Daoy (cell line): ENCODE data around the gene GAK. TPM values are rescaled to one million over a fixed set of nuclear protein-coding genes. Genes with fewer than 3 reads are reported as not detected.

Experiments
- DNase-seq: peaks from one replicate; pipeline ENCODE4 v3.0.0-alpha.2; 2015; ENCODE audit warnings: low read depth
- total RNA-seq: library from RNA; depleted of rRNA; stranded (reverse); fragments of >200 nt; shearing (Covaris generic); gene quantifications from 2 replicates; pipeline ENCODE4 v1.2.3, GENCODE V29; 2014

GAK gene
- total RNA-seq, 1 experiment from 2014 or later: 71.9 TPM

DNA sequence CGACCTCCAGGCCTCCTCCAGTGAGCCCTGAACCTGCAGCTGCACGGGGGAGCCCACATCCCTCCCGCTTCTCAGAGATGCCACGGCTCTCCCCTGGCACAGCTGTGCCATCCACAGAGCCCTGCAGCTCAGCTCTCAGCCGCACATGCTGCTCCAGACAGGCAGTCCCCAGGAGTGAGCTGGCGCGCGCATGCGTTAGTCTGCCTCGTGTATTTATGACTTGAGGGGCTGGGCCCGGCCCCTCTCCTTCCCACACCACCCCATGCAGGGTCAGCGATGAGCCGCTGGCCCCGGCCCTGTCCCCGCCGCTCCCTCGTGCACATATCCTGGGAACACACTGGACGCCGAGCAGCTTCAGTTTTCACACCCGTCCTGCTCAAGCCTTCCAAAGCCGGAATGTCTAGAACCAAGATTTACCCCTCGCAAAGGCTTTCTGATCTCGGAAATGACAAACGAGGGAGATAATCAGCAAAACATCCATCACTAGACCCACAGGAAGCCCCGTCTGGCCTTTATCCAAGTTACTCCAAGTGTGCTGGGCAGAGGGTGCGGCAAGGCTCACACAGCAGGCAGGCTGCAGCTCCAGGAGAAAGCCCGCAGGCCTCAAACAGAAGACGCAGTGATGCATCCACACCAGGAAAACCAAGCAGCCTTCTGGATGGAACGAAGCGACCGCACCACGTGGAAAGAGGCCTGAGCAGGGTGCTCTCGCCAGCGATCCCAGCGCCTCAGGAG lies 24.3 kb downstream of the GAK start:
- no peak for DNase-seq

DNA sequence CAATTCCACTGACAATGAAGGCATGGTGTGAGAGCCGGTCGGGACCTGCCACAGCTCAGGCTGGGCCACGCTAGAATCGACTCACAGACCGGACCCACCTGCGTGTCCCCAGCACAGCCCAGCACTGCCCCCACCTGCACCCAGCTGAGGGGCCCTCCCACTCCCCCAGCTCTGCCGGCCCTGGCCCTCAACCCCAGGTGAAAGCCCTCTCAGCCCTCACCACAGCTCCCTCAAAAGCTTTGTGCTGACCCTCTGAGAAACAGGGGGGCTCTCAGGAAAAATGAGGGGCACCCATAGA lies 25.1 kb downstream of the GAK start:
- DNase-seq: no peak

DNA sequence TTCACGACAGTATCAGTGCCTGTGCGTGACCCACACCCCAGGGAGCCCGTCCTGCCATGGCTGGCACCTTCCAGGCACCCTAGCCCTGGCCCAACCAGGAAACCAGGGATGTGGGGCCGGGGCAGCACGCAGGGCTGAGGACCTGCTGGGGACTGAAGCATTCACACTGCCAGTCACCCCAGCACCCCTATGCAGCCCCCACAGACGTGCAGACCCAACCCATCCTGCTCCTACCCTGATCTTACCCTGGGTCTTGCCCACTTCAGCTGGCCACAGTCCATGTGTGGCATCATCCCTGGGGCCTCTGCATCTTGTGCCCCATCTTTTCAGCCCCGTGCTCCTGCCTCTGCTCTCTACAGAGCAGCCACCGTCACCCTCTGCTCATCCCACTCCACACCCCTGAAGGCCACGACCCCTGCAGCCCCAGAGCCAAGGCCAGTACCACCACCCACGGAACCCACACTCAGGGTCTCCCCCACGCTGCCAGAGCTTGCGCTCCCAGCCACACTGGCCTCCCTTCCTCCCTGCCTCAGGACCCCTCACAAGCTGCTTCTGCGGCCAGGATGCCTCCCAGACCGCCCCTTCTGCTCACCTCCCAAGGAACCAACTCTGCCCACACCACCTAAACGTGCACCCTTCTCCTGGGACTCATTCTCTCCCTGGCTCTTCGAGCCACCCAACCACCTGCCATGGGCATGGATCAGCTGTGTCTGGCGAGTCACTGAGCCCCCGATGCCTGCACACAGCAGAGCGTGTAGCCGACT lies 25.6 kb downstream of the GAK start:
- no peak for DNase-seq

DNA sequence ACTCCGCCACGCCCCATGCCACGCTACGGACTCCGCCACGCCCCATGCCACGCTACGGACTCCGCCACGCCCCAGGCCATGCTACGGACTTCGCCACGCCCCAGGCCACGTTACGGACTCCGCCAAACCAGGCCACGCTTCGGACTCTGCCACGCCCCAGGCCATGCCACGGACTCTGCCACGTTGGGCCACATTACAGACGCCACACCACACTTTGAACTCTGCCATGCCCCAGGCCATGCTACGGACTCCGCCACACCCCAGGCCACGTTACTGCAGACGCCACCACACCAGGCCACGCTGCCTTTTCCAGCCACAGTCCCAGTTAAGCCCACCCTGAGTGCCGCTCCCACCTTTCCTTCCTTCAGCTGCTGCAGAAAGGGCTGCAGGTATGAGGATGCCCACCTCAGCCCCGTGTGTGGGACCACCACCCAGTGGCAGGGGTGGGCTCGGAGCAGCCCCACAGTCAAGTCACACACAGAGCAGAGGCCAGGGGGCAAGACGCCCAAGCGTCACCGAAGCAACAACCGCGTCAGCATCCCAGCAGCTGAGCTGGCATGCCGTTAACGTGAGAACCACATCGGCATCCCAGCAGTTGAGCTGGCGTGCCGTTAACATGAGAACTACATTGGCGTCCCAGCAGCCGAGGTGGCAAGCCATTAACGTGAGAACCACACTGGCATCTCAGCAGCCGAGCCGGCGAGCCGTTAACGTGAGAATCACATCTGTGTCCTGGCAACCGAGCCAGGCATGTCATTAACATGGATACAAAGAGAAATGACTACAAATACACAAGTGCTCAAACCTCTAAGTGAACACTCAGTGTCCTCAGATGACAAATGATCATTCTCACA lies 26.4 kb downstream of the GAK start:
- DNase-seq: no peak

DNA sequence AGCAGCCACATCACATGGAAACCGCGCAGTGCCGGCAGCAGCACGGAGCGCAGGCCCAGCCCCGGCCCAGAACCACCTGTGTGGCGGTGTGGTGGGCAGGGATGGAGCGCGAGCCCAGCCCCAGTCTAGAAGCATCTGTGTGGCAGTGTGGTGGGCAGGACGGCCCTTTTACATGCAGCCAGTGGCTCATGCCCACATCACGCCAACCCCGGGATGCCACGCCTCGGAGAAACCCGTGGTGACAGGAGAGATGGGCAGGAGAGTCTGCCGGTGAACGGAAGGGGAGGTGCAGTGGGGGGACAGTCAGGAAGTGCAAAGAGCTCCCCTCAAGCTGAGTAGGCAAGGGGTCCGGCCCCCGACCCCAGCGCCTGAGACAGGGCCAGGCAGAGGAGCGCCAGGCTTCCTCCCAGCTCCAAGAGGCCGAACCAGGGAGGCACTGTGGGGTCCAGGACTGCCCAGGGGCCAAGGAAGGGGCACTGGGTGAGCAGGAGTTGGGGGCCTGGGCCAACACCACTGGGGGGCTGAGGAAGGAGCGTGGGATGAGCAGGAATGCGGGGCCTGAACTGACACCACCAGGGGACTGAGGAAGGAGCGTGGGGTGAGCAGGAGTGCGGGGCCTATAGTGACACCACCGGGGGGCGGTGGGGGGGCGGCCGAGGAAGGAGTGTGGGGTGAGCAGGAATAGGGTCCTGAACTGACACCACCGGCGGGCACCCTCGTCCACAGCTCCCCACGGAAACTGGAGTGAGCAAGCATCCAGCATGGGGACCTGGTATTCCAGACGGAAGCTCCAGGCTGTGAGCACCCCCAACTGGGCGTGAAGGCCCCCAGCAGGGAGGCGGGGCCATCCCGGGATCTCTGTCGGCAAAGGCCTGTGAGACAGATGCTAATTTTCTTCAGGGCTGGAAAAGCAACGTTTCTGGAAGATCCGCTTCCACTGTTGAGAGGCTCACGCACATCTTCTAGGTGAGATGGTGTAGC lies 28.8 kb downstream of the GAK start:
- DNase-seq: no peak

DNA sequence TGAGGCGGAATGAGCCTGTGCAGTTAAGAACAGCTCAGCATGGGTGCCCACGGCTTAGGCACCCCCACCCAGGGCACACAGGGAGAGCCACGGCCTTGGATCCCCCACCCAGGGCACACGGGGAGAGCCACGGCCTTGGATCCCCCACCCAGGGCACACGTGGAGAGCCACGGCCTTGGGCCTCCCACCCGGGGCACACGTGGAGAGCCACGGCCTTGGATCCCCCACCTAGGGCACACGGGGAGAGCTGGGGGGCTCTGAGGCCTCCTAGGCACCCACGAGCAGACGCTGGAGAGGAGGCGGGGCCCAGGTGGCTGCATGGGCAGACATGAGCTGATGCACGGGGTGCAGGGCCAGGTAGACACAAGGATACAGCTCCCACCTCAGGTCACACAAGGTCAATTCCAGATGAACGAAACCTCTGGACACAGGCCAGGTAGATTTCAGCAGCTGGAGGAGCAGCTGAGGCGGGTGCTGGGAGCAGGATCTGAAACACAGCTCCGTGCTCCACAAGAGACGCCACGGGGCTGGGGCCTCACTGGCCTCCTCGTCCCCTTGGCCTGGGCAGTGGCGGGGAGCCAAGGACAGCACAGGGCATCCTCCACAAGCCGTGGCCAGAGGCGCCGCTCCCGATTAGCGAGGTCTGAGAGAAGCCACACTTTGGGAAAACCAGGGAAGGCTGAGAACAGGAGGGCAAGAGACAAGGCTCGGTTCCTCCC lies 30.8 kb downstream of the GAK start:
- no peak for DNase-seq

DNA sequence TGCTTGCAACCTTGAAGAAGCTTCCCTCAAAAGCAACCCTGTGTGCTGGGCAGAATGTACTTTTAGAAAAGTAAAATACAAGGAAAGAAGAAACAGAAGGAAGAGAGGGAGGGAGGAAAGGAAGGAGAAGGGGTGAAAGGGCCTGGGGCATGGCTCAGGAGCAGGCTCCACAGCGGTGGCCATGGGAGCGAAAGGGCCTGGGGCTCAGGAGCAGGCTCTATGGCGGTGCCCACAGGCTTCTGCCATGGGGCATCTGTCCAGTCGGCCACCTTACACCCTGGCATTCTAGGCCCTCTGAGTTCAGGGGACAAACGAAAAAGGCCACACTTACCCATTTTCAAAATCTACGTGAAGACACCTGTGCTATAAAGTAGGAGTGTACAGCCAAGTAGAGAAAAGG lies 31.4 kb downstream of the GAK start:
- DNase-seq: no peak

DNA sequence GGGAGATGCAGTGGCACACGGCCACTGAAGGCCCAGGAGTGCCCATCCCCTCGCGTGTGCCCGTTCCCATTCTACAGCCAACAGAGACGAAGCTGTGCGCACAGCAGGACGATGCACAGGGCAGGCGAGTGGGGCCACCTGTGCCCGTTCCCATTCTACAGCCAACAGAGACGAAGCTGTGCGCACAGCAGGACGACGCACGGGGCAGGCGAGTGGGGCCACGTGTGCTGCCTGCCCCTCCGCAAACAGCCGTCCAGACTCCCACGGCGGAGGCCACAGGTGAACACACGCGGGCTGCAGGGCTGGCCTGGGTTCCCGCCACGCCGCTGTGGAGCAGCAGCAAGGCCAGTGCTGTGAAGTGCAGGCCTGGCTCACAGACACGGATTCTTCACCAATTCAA lies 32.0 kb downstream of the GAK start:
- DNase-seq: no peak

DNA sequence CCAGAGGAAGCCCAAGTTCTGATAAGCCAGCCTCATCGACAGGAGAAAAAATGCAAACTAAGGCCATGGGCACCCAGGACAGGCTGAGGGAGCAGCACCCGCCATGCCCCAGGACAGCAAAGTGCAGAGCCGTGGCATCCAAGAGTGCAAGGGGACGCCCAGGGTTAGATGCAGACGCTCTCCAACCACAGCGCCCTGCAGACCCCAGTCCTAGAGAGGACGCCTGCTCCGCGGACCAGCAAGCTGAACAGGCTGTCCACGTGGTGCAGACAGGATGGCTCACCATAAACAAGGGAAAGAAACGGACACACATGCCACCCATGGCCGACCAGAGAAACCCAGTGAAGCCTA lies 32.6 kb downstream of the GAK start:
- DNase-seq: no peak

DNA sequence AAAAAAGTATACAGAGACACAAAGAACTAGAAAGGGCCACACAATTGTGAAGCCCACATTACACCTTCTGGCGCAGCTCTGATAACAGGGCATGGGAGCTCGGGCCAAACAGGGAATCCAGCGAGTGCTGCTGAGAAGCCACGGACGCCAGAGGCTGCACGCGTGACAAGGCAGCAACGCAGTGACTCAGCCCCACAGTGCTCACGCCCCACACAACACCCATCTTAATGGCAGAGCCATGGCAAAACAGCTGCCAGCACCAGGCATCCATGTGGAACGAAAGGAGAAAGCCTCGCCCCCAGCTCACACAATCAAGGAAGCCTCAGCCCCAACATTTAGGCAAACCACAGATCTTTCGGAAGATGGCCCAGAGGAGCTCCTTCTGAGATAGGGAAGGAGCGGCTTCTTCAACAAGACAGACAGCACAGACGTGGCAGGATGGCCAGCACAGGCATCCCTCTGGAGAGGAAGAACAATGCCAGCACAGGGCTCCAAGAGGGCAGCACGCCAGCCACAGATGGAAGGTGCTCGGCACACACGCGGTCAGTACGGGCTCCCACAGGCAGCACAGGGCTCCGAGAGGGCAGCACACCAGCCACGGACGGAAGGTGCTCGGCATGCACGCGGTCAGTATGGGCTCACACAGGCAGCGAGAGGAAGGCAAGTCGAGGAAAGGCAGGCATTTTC lies 33.1 kb downstream of the GAK start:
- DNase-seq: no peak

DNA sequence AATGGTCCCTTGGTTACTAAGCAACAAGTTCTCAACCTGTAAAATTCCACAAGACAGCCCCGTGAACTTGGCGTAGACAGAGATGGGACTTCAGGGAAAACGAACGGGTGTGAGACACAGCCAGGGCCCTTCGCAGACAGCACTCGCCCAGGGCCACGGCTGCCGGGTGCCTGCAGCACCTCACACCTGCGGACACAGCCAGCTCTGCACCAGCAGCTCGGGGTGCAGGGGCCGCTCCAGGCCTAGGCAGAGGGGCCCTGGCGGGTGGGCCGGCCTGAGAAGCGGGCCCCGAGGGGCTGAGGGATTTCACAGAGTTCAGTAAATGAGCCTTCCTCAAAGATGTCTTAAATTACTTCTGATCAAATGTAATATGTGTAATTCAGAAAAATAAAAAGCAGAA lies 34.0 kb downstream of the GAK start:
- DNase-seq: no peak

DNA sequence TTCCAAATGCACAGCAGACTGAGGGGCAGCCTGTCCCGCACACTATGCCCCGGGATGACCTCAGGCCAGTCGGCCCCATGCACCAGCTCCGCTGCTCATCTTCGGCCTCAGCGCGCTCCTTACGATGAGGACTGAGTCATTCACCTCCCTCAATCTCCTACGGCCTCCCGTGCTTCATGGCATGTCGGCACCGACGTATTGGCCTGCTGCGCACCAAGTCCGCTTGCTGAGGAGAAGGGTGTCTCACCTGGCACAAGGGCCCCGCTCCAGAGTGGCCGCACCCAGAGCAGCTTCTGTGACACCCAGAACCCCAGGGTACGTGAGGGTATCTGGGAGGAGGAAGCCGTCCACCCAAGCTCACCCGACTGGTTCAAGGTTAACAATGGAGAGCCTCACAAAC lies 35.5 kb downstream of the GAK start:
- DNase-seq: no peak

DNA sequence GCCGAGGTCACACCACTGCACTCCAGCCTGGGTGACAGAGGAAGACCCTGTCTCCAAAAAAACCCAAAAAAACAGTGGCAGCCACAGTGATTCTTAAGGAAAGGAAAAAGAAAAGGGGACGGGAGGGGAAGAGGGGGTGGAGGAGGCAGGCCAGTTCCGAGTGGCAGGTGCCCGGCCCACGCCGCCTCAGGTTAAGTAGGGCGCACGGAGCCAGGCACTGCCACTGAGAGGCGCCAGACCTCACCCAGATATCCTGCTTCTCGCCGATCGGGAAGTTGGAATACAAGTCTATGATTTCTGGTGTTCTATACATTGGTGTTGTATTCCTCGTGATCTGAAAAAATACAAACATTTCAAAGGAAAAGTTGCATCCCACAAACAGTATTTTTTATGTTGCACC lies 35.9 kb downstream of the GAK start:
- no peak for DNase-seq

DNA sequence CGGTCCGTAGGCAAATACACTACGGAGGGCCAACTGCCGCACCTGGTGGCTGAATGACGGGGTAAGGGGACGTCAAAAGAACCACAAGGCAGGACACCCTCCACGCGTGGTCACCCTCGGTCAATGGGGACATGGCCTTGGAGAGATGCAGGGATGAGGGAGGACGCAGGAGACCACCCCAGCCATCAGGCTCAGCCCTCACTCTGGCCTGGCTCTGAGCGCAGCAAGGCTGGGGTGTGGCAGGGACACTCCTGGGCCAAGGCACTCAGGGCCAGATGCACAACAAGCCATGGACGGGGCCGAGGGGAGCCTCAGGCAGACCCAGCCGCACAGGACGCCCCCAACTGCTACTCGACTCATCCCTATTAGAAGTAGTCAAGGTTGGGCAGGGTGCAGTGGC lies 36.5 kb downstream of the GAK start:
- no peak for DNase-seq

DNA sequence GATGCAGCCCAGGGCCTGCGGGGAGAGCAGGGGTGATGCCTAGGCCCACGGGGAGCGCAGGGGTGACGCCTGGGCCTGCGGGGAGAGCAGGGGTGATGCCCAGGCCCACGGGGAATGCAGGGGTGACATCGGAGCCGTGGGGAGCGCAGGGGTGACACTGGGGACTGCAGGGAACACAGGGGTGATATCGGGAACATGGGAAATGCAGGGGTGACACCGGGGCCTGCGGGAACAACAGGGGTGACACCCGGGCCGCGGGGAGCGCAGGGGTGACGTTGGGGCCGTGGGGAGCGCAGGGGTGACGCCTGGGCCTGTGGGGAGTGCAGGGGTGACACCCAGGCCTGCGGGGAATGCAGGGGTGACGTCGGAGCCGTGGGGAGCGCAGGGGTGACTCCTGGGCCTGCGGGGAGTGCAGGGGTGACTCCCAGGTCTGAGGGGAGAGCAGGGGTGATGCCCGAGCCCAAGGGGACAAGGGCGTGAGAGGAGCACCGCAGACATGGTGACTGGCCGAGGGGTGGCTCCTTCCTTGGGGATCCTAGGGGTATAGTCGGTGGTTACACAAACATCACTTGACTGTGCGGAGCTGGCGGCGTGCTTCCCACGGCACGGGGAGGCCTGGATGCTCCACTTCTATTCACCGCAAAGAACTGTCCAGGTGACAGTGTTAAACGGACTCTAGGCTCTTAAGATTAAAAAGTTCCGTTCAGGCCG lies 38.0 kb downstream of the GAK start:
- no peak for DNase-seq

DNA sequence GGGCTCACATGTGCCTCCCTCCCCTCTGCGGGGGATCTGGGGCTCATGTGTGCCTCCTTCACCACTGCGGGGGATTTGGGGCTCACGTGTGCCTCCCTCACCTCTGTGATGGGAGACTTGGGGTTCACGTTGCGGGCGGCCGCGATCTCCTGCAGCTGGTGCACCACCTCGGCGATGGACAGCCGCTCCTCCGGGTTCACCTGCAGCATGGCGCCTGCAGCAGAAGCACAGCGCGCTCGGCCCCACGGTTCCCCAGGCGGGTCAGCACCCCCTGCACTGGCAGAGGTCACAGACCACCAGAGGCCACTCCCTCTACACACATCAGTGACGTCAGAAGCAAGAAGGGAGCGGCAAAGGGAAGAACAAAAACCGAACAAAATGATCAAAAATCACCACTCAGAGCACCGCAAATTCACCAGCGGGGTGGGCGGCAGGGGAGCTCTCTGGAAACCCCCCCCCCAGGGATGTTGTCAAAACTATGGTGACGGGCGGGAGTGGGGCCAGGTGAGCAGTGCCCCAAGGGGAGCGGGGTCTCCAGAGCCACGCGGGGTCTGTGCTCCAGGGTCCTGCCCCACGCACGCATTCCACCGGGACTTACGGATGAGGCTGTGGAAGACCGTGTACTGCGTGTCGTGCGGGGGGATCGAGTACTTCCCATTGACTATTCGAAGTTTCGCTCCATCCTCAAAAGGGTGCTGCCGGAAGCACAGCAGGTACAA lies 38.7 kb downstream of the GAK start:
- no peak for DNase-seq

DNA sequence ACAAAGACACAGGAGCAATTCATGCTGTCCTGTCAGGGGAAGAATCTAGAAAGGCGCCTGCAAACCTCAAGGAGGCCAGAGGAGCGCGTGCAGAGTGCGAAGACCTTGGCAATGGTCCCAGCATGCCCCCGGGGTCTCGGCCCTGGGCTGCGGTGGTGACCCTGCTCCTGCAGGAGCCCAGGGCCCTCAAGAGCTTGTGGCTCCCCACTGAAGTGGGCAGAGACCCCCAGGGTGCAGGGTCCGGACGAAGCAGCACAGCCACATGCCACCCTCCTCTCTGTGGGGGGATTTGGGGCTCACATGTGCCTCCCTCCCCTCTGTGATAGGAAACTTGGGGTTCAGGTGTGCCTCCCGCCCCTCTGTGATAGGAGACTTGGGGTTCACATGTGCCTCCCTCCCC lies 39.3 kb downstream of the GAK start:
- no peak for DNase-seq

DNA sequence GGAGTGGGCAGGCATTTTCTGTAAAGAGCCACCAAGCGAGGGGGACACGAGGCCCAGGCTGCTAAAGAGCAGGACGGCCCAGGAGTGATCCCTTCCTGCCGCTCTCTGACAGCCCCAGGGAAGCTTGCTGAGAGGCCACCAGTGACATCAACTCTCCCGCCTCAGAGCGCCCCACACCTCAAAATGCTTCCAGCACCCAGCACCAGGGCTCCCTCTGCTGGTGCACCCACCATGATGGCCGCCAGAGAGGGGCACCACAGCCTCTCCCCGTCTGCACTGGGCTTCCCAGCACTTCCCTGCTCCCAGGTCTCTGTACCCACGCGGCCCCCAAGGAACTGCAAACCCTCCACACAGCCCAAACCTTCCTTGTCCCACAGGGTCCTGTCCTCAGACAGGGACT lies 40.4 kb downstream of the GAK start:
- no peak for DNase-seq

DNA sequence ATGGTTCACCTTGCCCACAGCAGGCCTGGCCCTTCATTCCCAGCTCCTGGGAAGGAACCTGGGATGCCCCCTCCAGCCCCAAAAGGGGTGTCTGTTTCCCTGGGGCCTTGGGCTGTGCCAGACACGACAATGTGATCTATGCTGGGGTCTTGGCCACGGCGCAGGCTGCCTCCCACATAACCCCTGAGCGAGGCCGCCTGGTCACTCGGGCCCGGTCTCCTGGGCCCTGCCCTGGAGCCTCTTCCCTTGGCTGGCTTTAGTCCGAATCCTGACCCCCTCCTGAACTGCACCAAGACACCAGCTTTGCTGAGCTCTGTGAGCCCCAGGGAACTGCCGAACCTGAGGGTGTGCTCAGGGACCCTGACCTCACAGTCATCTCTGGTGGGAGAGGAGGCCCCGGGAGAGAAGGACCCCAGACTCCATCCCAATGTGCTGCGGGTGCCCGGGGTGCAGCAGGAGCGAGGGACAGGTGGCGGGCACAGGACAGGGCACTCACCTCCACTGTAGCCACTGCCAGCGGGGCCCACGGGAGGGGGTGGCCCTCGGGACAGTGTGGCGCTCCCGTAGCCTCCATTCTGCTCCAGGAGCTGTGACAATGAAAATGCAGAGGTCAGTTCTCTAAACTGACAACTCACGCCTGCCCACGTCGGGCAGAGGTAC lies 42.0 kb downstream of the GAK start:
- no peak for DNase-seq
